Colon (tissue), 2 donors: ENCODE measurements around the gene DNAJC8.

ENCODE experiments used
- FAIRE-seq: peaks from 2 replicates; lab custom pipeline; 2012; peaks lifted over from hg19 to GRCh38; lab: Jason Lieb, UNC
- donor health status: control.
- donor health status: control.

Gene DNAJC8

GRCh38 chr1:28170001-28170596, 62.7 kb downstream of the DNAJC8 start:
- no peak for FAIRE-seq

- no peak for FAIRE-seq
Observed at GRCh38 chr1:28163496-28164161, 69.2 kb downstream of the DNAJC8 start.

- FAIRE-seq, result no peak
Observed at GRCh38 chr1:28162151-28162550, 70.7 kb downstream of the DNAJC8 start.

GRCh38 chr1:28161751-28162150, 71.1 kb downstream of the DNAJC8 start:
- no peak for FAIRE-seq

GRCh38 chr1:28160782-28161266, 72.0 kb downstream of the DNAJC8 start:
- no peak for FAIRE-seq

- FAIRE-seq, result no peak
Observed at GRCh38 chr1:28159680-28160079, 73.1 kb downstream of the DNAJC8 start.

- FAIRE-seq, result no peak
Observed at GRCh38 chr1:28159243-28159642, 73.6 kb downstream of the DNAJC8 start.

- FAIRE-seq, result no peak
Observed at GRCh38 chr1:28157894-28158293, 74.9 kb downstream of the DNAJC8 start.

- FAIRE-seq, result no peak
Observed at GRCh38 chr1:28156821-28157220, 76.0 kb downstream of the DNAJC8 start.

- FAIRE-seq, result no peak
Observed at GRCh38 chr1:28155628-28156027, 77.2 kb downstream of the DNAJC8 start.

- no peak for FAIRE-seq
Observed at GRCh38 chr1:28154078-28154594, 78.7 kb downstream of the DNAJC8 start.
